GM23338 (cell line): ENCODE results near the gene PDLIM5.

Experiments used
- POLR2AphosphoS5 ChIP-seq: IDR thresholded peaks from 2 replicates; pipeline ENCODE4 v1.6.1; 2016; ENCODE audit warnings: antibody characterized with exemption, low read depth
- TF ChIP-seq, protein P1 (sequence below), 2 experiments: fragments of 200-600 bp in 1 of 2; sonication (generic) in 1 of 2; conservative IDR thresholded peaks; 2 replicates each; pipeline versions ENCODE4 v1.5.1 to v1.6.1; 2016 to 2017; ENCODE audit warnings: antibody characterized with exemption in 2 of 2, low read depth in 2 of 2, mild to moderate bottlenecking in 2 of 2, moderate library complexity in 1 of 2

DNA sequence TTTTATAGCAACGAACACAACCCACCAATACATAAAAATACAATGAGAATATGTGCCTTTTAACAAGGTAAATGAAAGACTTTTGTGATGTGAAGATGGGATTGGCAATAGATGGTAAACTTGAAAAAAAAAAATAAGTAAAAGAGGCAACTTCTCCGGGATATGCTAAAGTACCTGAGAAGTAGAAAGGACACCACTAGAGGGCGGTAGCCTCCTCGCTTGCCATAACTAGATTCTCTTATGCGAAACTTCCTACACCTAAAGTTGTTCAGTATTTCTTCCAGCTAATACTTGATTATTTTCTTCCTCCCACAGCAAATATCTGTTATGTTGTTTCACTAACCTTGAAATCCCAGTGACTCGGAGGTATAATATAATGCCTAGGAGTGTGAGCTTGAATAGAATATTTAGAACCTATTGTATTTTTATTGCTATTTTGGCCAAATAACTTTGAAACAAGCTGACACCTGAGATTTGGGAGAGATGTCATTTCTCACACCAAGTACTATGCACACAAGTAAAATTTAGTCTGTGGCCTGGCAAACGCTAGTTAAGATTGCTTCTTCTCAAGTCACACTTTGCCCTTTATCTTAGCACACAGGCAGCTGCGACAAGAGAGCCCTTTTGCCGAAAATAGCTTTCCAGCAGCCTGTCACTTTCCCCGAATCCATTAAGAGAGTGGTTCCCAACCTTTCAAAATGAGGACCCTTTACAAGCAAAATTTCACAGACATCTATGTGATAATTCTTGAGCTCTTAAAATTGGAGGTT is 44.9 kb upstream of the PDLIM5 start:
- no peak for TF ChIP-seq POLR2AphosphoS5
- TF ChIP-seq, protein P1, sequence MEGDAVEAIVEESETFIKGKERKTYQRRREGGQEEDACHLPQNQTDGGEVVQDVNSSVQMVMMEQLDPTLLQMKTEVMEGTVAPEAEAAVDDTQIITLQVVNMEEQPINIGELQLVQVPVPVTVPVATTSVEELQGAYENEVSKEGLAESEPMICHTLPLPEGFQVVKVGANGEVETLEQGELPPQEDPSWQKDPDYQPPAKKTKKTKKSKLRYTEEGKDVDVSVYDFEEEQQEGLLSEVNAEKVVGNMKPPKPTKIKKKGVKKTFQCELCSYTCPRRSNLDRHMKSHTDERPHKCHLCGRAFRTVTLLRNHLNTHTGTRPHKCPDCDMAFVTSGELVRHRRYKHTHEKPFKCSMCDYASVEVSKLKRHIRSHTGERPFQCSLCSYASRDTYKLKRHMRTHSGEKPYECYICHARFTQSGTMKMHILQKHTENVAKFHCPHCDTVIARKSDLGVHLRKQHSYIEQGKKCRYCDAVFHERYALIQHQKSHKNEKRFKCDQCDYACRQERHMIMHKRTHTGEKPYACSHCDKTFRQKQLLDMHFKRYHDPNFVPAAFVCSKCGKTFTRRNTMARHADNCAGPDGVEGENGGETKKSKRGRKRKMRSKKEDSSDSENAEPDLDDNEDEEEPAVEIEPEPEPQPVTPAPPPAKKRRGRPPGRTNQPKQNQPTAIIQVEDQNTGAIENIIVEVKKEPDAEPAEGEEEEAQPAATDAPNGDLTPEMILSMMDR (conservative IDR thresholded peaks at IDR 0.05; ENCODE audit: low read depth in 2 of 2): peak; percentile 85 to 93
